GM20431 (cell line): ENCODE measurements around the gene ATP5F1B.
"Not testable (repeated sequence)": the region's sequence is repeated elsewhere in the genome, so short reads cannot be mapped to it uniquely, and the experiment has no call there.

ENCODE experiments used
- in situ Hi-C: fragments of 300-500 bp; cut with MseI, MboI; formaldehyde crosslinking; loops from one replicate; pipeline ENCODE4 v1.15.0; 2020; ENCODE audit warnings: low sequenced_read_pairs; ENCODE audit not compliant: unreplicated experiment

Gene ATP5F1B

GRCh38 chr12:56653781-56654180 lies 8.0 kb upstream of the ATP5F1B start:
- in situ Hi-C loops = not testable (repeated sequence)

- in situ Hi-C loops = not testable (repeated sequence)
Observed at GRCh38 chr12:56648023-56648422, 2.2 kb upstream of the ATP5F1B start.

- in situ Hi-C loops = no loop called here
Observed at GRCh38 chr12:56645201-56645716, 525 bp downstream of the ATP5F1B start.

- in situ Hi-C loops = no loop called here
Observed at GRCh38 chr12:56644654-56645053, 1.1 kb downstream of the ATP5F1B start.

GRCh38 chr12:56641219-56641618 lies 4.6 kb downstream of the ATP5F1B start:
- in situ Hi-C loops = no loop called here

- in situ Hi-C loops = no loop called here
Observed at GRCh38 chr12:56637621-56638020, 8.2 kb downstream of the ATP5F1B start.

- in situ Hi-C loops = no loop called here
Observed at GRCh38 chr12:56636675-56637540, 8.9 kb downstream of the ATP5F1B start.

- in situ Hi-C loops = no loop called here
Observed at GRCh38 chr12:56635806-56636674, 9.7 kb downstream of the ATP5F1B start.

GRCh38 chr12:56634837-56635791 lies 10.7 kb downstream of the ATP5F1B start:
- in situ Hi-C loops = no loop called here

GRCh38 chr12:56634242-56634836 lies 11.4 kb downstream of the ATP5F1B start:
- in situ Hi-C loops = no loop called here

- in situ Hi-C loops = no loop called here
Observed at GRCh38 chr12:56633468-56634241, 12.1 kb downstream of the ATP5F1B start.

GRCh38 chr12:56632701-56633467 lies 12.9 kb downstream of the ATP5F1B start:
- in situ Hi-C loops = no loop called here

- in situ Hi-C loops = no loop called here
Observed at GRCh38 chr12:56631790-56632700, 13.7 kb downstream of the ATP5F1B start.

GRCh38 chr12:56630180-56630632 lies 15.6 kb downstream of the ATP5F1B start, which contains the start of gene BAZ2A:
TSS of gene BAZ2A (minus strand) at chr12:56630326. CDS start at chr12:56617530, 12,796 bp downstream.
- in situ Hi-C loops = no loop called here

- in situ Hi-C loops = no loop called here
Observed at GRCh38 chr12:56629459-56630179, 16.2 kb downstream of the ATP5F1B start.
